K562 (cell line): ENCODE results near the gene TMEM38B.
"Not testable (repeated sequence)": the region's sequence is repeated elsewhere in the genome, so short reads cannot be mapped to it uniquely, and the experiment has no call there.

Experiments
- KAT2B ChIP-seq: IDR thresholded peaks from one replicate; pipeline ENCODE4 v1.6.1; 2012; ENCODE audit warnings: low read depth, mild to moderate bottlenecking, control low read depth, inconsistent platforms, low read length, moderate library complexity
- MAFK ChIP-seq: IDR thresholded peaks from 2 replicates; pipeline ENCODE4 v1.6.1; 2011; ENCODE audit warnings: low read length, improper control_type of control experiment
- PHF20 ChIP-seq: fragments of 450-650 bp; IDR thresholded peaks from 2 replicates; pipeline ENCODE4 v1.6.1; 2018; ENCODE audit not compliant: partially characterized antibody
- ZNF354B ChIP-seq: fragments of 250-450 bp; sonication (Bioruptor Pico); IDR thresholded peaks from 2 replicates; pipeline ENCODE4 v1.4.0; 2020
- TF ChIP-seq, protein P1 (sequence below): fragments of 250-450 bp; sonication (Bioruptor Pico); IDR thresholded peaks from 2 replicates; pipeline ENCODE4 v1.5.0; 2020; ENCODE audit warnings: mild to moderate bottlenecking
- TF ChIP-seq, protein P2 (sequence below), 3 experiments: IDR thresholded peaks in 2 of 3; conservative IDR thresholded peaks in 1 of 3; 2 replicates each; pipeline ENCODE4 v1.5.1; 2011 to 2012; ENCODE audit warnings: low read length in 3 of 3, mild to moderate bottlenecking in 3 of 3, control low read depth in 2 of 3, improper control_type of control experiment in 1 of 3, inconsistent platforms in 1 of 3, low read depth in 1 of 3, mixed read lengths in 1 of 3, moderate library complexity in 1 of 3; ENCODE audit not compliant: insufficient read depth in 2 of 3
- TF ChIP-seq, protein P3 (sequence below): fragments of 450-650 bp; IDR thresholded peaks from 2 replicates; pipeline ENCODE4 v1.6.1; 2017; ENCODE audit warnings: antibody characterized with exemption, mild to moderate bottlenecking

DNA sequence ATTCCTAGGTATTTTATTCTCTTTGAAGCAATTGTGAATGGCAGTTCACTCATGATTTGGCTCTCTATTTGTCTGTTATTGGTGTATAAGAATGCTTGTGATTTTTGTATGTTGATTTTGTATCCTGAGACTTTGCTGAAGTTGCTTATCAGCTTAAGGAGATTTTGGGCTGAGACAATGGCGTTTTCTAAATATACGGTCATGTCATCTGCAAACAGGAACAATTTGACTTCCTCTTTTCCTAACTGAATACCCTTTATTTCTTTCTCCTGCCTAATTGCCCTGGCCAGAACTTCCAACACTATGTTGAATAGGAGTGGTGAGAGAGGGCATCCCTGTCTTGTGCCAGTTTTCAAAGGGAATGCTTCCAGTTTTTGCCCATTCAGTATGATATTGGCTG, 92.5 kb downstream of the TMEM38B start:
- not testable (repeated sequence) for TF ChIP-seq KAT2B; ZNF354B (CRISPR knock-in tag); PHF20; MAFK
- TF ChIP-seq, protein P1, sequence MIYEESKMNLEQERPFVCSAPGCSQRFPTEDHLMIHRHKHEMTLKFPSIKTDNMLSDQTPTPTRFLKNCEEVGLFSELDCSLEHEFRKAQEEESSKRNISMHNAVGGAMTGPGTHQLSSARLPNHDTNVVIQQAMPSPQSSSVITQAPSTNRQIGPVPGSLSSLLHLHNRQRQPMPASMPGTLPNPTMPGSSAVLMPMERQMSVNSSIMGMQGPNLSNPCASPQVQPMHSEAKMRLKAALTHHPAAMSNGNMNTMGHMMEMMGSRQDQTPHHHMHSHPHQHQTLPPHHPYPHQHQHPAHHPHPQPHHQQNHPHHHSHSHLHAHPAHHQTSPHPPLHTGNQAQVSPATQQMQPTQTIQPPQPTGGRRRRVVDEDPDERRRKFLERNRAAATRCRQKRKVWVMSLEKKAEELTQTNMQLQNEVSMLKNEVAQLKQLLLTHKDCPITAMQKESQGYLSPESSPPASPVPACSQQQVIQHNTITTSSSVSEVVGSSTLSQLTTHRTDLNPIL (CRISPR knock-in tag) = not testable (repeated sequence)
- TF ChIP-seq, protein P2, sequence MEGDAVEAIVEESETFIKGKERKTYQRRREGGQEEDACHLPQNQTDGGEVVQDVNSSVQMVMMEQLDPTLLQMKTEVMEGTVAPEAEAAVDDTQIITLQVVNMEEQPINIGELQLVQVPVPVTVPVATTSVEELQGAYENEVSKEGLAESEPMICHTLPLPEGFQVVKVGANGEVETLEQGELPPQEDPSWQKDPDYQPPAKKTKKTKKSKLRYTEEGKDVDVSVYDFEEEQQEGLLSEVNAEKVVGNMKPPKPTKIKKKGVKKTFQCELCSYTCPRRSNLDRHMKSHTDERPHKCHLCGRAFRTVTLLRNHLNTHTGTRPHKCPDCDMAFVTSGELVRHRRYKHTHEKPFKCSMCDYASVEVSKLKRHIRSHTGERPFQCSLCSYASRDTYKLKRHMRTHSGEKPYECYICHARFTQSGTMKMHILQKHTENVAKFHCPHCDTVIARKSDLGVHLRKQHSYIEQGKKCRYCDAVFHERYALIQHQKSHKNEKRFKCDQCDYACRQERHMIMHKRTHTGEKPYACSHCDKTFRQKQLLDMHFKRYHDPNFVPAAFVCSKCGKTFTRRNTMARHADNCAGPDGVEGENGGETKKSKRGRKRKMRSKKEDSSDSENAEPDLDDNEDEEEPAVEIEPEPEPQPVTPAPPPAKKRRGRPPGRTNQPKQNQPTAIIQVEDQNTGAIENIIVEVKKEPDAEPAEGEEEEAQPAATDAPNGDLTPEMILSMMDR (IDR thresholded peaks at IDR 0.05 in 2 of 3, conservative IDR thresholded peaks at IDR 0.05 in 1 of 3; ENCODE audit: insufficient read depth in 2 of 3, low read depth in 1 of 3, low read length in 3 of 3) = not testable (repeated sequence)
- TF ChIP-seq, protein P3, sequence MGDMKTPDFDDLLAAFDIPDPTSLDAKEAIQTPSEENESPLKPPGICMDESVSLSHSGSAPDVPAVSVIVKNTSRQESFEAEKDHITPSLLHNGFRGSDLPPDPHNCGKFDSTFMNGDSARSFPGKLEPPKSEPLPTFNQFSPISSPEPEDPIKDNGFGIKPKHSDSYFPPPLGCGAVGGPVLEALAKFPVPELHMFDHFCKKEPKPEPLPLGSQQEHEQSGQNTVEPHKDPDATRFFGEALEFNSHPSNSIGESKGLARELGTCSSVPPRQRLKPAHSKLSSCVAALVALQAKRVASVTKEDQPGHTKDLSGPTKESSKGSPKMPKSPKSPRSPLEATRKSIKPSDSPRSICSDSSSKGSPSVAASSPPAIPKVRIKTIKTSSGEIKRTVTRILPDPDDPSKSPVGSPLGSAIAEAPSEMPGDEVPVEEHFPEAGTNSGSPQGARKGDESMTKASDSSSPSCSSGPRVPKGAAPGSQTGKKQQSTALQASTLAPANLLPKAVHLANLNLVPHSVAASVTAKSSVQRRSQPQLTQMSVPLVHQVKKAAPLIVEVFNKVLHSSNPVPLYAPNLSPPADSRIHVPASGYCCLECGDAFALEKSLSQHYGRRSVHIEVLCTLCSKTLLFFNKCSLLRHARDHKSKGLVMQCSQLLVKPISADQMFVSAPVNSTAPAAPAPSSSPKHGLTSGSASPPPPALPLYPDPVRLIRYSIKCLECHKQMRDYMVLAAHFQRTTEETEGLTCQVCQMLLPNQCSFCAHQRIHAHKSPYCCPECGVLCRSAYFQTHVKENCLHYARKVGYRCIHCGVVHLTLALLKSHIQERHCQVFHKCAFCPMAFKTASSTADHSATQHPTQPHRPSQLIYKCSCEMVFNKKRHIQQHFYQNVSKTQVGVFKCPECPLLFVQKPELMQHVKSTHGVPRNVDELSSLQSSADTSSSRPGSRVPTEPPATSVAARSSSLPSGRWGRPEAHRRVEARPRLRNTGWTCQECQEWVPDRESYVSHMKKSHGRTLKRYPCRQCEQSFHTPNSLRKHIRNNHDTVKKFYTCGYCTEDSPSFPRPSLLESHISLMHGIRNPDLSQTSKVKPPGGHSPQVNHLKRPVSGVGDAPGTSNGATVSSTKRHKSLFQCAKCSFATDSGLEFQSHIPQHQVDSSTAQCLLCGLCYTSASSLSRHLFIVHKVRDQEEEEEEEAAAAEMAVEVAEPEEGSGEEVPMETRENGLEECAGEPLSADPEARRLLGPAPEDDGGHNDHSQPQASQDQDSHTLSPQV = not testable (repeated sequence)
